ENCODE measurements around the gene ATL3. TPM values are rescaled to one million over a fixed set of nuclear protein-coding genes. Genes with fewer than 3 reads are reported as not detected.

Gene ATL3
- total and polyA plus RNA-seq, 2 of the 13 experiments (the other 11 are each of a cell fraction or from before 2014, with no cell fraction given): not detected

- intact Hi-C loops (cut with micrococcal nuclease; ENCODE audit: unreplicated experiment): no loop called here
Observed at GRCh38 chr11:63716046-63716445, 44.9 kb upstream of the ATL3 start.

GRCh38 chr11:63713766-63714165 lies 42.6 kb upstream of the ATL3 start:
- H3K27ac ChIP-seq (ENCODE audit: extremely low read length, insufficient read depth, low read length): no peak overlapping the region
- TF ChIP-seq, protein P1, sequence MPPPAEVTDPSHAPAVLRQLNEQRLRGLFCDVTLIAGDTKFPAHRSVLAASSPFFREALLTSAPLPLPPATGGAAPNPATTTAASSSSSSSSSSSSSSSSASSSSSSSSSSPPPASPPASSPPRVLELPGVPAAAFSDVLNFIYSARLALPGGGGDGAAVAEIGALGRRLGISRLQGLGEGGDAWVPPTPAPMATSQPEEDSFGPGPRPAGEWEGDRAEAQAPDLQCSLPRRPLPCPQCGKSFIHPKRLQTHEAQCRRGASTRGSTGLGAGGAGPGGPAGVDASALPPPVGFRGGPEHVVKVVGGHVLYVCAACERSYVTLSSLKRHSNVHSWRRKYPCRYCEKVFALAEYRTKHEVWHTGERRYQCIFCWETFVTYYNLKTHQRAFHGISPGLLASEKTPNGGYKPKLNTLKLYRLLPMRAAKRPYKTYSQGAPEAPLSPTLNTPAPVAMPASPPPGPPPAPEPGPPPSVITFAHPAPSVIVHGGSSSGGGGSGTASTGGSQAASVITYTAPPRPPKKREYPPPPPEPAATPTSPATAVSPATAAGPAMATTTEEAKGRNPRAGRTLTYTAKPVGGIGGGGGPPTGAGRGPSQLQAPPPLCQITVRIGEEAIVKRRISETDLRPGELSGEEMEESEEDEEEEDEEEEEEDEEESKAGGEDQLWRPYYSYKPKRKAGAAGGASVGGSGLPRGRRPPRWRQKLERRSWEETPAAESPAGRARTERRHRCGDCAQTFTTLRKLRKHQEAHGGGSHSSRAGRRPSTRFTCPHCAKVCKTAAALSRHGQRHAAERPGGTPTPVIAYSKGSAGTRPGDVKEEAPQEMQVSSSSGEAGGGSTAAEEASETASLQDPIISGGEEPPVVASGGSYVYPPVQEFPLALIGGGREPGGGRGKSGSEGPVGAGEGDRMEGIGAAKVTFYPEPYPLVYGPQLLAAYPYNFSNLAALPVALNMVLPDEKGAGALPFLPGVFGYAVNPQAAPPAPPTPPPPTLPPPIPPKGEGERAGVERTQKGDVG (CRISPR knock-in tag; IDR thresholded peaks at IDR 0.05; ENCODE audit: borderline replicate concordance): no peak
- no peak for TF ChIP-seq NKX3-1 (CRISPR knock-in tag; IDR thresholded peaks at IDR 0.05)
- TF ChIP-seq MXI1 (IDR thresholded peaks at IDR 0.05; ENCODE audit: borderline replicate concordance, low read depth, low read length): no peak
- TF ChIP-seq FOXA3 (CRISPR knock-in tag; IDR thresholded peaks at IDR 0.05): no peak
- TF ChIP-seq SOX6 (IDR thresholded peaks at IDR 0.05): no peak
- no peak for TF ChIP-seq SOX6 (CRISPR knock-in tag; IDR thresholded peaks at IDR 0.05)
- TF ChIP-seq, protein P2, sequence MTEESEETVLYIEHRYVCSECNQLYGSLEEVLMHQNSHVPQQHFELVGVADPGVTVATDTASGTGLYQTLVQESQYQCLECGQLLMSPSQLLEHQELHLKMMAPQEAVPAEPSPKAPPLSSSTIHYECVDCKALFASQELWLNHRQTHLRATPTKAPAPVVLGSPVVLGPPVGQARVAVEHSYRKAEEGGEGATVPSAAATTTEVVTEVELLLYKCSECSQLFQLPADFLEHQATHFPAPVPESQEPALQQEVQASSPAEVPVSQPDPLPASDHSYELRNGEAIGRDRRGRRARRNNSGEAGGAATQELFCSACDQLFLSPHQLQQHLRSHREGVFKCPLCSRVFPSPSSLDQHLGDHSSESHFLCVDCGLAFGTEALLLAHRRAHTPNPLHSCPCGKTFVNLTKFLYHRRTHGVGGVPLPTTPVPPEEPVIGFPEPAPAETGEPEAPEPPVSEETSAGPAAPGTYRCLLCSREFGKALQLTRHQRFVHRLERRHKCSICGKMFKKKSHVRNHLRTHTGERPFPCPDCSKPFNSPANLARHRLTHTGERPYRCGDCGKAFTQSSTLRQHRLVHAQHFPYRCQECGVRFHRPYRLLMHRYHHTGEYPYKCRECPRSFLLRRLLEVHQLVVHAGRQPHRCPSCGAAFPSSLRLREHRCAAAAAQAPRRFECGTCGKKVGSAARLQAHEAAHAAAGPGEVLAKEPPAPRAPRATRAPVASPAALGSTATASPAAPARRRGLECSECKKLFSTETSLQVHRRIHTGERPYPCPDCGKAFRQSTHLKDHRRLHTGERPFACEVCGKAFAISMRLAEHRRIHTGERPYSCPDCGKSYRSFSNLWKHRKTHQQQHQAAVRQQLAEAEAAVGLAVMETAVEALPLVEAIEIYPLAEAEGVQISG (CRISPR knock-in tag; IDR thresholded peaks at IDR 0.05): no peak
- no peak for TF ChIP-seq NCOA2 (CRISPR knock-in tag; IDR thresholded peaks at IDR 0.05)
- no peak for TF ChIP-seq ZNF510 (CRISPR knock-in tag; IDR thresholded peaks at IDR 0.05; ENCODE audit: low read depth)
- no peak for TF ChIP-seq ZNF33A (CRISPR knock-in tag; IDR thresholded peaks at IDR 0.05; ENCODE audit: borderline replicate concordance)
- no peak for TF ChIP-seq ZNF629 (CRISPR knock-in tag; conservative IDR thresholded peaks at IDR 0.05)
- no peak for DNase-seq (ENCODE audit: low spot score)
- ATAC-seq: no peak
- H3K4me2 ChIP-seq (ENCODE audit: low read depth, low read length): no peak overlapping the region
- POLR2A ChIA-PET: no interaction called here
- in situ Hi-C loops (cut with HindIII; ENCODE audit: extremely low pct_ligation_motif_present, low pct_unique_long_range_greater_than_20kb): no loop called here
- H3K4me3 ChIP-seq (replicated peaks in 1 of 3; ENCODE audit: insufficient read depth in 1 of 3, low read depth in 2 of 3, low read length in 3 of 3): no peak overlapping the region
- H3K9ac ChIP-seq (ENCODE audit: insufficient read depth, low read depth, low read length): no peak overlapping the region
- CTCF ChIA-PET (ENCODE audit: low intra/inter-chr PET ratio, low total read pairs): no interaction called here
- FAIRE-seq: no peak
- no peaks in the 10 kb centered on the region for H3K27me3 ChIP-seq (ENCODE audit: control insufficient read depth in 1 of 2, insufficient read depth in 2 of 2, low read length in 2 of 2)
- peaks cover 16% of the 10 kb centered on the region for H3K4me1 ChIP-seq (ENCODE audit: insufficient read depth, low read length)
- WGBS (ENCODE audit: low lambda C conversion rate): 98% methylated on average over 2 of the region's 2 CpGs
- peaks cover 3% of the 10 kb centered on the region for H3K79me2 ChIP-seq (ENCODE audit: insufficient read depth, low read length)
- intact Hi-C loops (cut with micrococcal nuclease; ENCODE audit: unreplicated experiment): no loop called here
- no peak overlapping the region for H2AFZ ChIP-seq (ENCODE audit: low read length)
- BruUV-seq (replicated peaks): no TSS peak
- peaks cover 1 to 3% of the 10 kb centered on the region in 2 experiments; a peak in 1 of 5 replicates for H3K36me3 ChIP-seq (replicated peaks in 1 of 2; ENCODE audit: control insufficient read depth in 1 of 2, insufficient read depth in 2 of 2, low read length in 2 of 2)
- H3K9me3 ChIP-seq (ENCODE audit: low read length): no peaks in the 10 kb centered on the region
- H4K20me1 ChIP-seq (ENCODE audit: insufficient read depth, low read length): no peaks in the 10 kb centered on the region; the same call in 1 of the 2 replicates

More at GRCh38 chr11:63716046-63716445, 44.9 kb upstream of the ATL3 start:
- DNase-seq (ENCODE audit: low spot score) (no peak), FAIRE-seq (no peak), ATAC-seq (no peak)
- Histone ChIP-seq H2AFZ (ENCODE audit: low read length) (no peak overlapping the region), H3K27ac (ENCODE audit: extremely low read length, insufficient read depth, low read length) (no peak overlapping the region), H3K9ac (ENCODE audit: insufficient read depth, low read depth, low read length) (no peak overlapping the region), H3K9me3 (ENCODE audit: low read length) (no peaks in the 10 kb centered on the region), H3K36me3 (replicated peaks in 1 of 2; ENCODE audit: control insufficient read depth in 1 of 2, insufficient read depth in 2 of 2, low read length in 2 of 2) (peaks cover 2 to 6% of the 10 kb centered on the region in 2 experiments; a peak in 1 of 5 replicates), H3K4me1 (ENCODE audit: insufficient read depth, low read length) (peaks cover 16% of the 10 kb centered on the region), H3K79me2 (ENCODE audit: insufficient read depth, low read length) (peaks cover 3% of the 10 kb centered on the region), H3K27me3 (ENCODE audit: control insufficient read depth in 1 of 2, insufficient read depth in 2 of 2, low read length in 2 of 2) (no peaks in the 10 kb centered on the region), H3K4me3 (replicated peaks in 1 of 3; ENCODE audit: insufficient read depth in 1 of 3, low read depth in 2 of 3, low read length in 3 of 3) (no peak overlapping the region), H3K4me2 (ENCODE audit: low read depth, low read length) (no peak overlapping the region), H4K20me1 (ENCODE audit: insufficient read depth, low read length) (no peaks in the 10 kb centered on the region; the same call in 1 of the 2 replicates)
- in situ Hi-C loops (cut with HindIII; ENCODE audit: extremely low pct_ligation_motif_present, low pct_unique_long_range_greater_than_20kb): no loop called here
- BruUV-seq (replicated peaks): no TSS peak
- ChIA-PET POLR2A (no interaction called here), CTCF (ENCODE audit: low intra/inter-chr PET ratio, low total read pairs) (no interaction called here)
- TF ChIP-seq SMAD9 (CRISPR knock-in tag; IDR thresholded peaks at IDR 0.05) (no peak), TBX2 (CRISPR knock-in tag; IDR thresholded peaks at IDR 0.05; ENCODE audit: borderline replicate concordance) (no peak), ZNF709 (CRISPR knock-in tag; IDR thresholded peaks at IDR 0.05) (no peak), ZNF781 (CRISPR knock-in tag; IDR thresholded peaks at IDR 0.05; ENCODE audit: borderline replicate concordance, not compliant biosample characterization) (no peak), BRD4 (CRISPR knock-in tag; IDR thresholded peaks at IDR 0.05) (no peak), SKI (IDR thresholded peaks at IDR 0.05; ENCODE audit: partially characterized antibody) (no peak), ZNF614 (CRISPR knock-in tag; IDR thresholded peaks at IDR 0.05; ENCODE audit: borderline replicate concordance) (no peak), ZNF841 (CRISPR knock-in tag; IDR thresholded peaks at IDR 0.05; ENCODE audit: borderline replicate concordance) (no peak), ZNF530 (CRISPR knock-in tag; IDR thresholded peaks at IDR 0.05; ENCODE audit: low read depth) (no peak), RCOR2 (CRISPR knock-in tag; IDR thresholded peaks at IDR 0.05) (no peak)

Measured in HepG2 (cell line).